COR-L47 (cell line): ENCODE results near the gene THADA.

Experiments
- DNase-seq: peaks from one replicate; lab custom pipeline; 2025; lab: John Stamatoyannopoulos, UW

THADA gene

GRCh38 chr2:43186679-43187374, 409.0 kb downstream of the THADA start:
- no peak for DNase-seq

- DNase-seq = no peak
These were observed 409.5 kb downstream of the THADA start for GRCh38 chr2:43186321-43186678.

GRCh38 chr2:43185146-43185545, 410.7 kb downstream of the THADA start:
- no peak for DNase-seq

GRCh38 chr2:43184339-43184895, 411.4 kb downstream of the THADA start:
- DNase-seq = no peak

- DNase-seq = no peak
These were observed 412.1 kb downstream of the THADA start for GRCh38 chr2:43183743-43184142.

- DNase-seq = no peak
These were observed 414.9 kb downstream of the THADA start for GRCh38 chr2:43180897-43181296.
